IMR-90 (cell line): Measurements from ENCODE around the gene KAZN. TPM values are rescaled to one million over a fixed set of nuclear protein-coding genes. Genes with fewer than 3 reads are reported as not detected.
A peak's percentile ranks its signal among the peaks of the same experiment; 100 is the strongest.

Source experiments
- ATAC-seq: fragments of 200-7000 bp; cut with Tn5 transposase; 2 replicates; pipeline ENCODE4 v1.9.1; 2020; ENCODE audit warnings: low read depth, mild to moderate bottlenecking, moderate library complexity
- BruUV-seq: library from RNA; stranded (reverse); fragments of 400-500 nt; replicated peaks from 2 replicates; lab custom pipeline; 2021; lab: Mats Ljungman, UMichigan
- CTCF ChIA-PET: fragments of 300-600 bp; formaldehyde crosslinking; extraction: SDS; loops from one replicate; lab custom pipeline; 2021; ENCODE audit warnings: antibody characterized with exemption; lab: Yijun Ruan, JAX
- POLR2A ChIA-PET: fragments of 300-600 bp; sonication (Branson Sonifier 250); formaldehyde crosslinking; loops from one replicate; lab custom pipeline; 2022; ENCODE audit warnings: antibody characterized with exemption; ENCODE audit not compliant: unreplicated experiment; lab: Charles Lee
- DNase-seq: peaks from one replicate; pipeline ENCODE4 v3.0.0; 2013
- H2AFZ ChIP-seq: replicated peaks from 2 replicates; pipeline ENCODE3; 2013; ENCODE audit warnings: low read length, mild to moderate bottlenecking; ENCODE audit not compliant: poor library complexity
- H2AK5ac ChIP-seq: 2 replicates; pipeline ENCODE4 v1.6.1; 2013; ENCODE audit warnings: low read depth, low read length, inconsistent platforms
- H2AK9ac ChIP-seq: replicated peaks from 2 replicates; pipeline ENCODE3; 2013; ENCODE audit warnings: mild to moderate bottlenecking, low read depth, low read length, moderate library complexity; ENCODE audit not compliant: poor library complexity
- H2BK120ac ChIP-seq: 2 replicates; pipeline ENCODE4 v1.6.1; 2013; ENCODE audit warnings: low read depth, low read length, inconsistent platforms
- H2BK15ac ChIP-seq: 3 replicates; pipeline ENCODE4 v1.6.1; 2013; ENCODE audit warnings: low read depth, low read length, inconsistent platforms
- H2BK20ac ChIP-seq: 2 replicates; pipeline ENCODE4 v1.6.1; 2013; ENCODE audit warnings: low read depth, mild to moderate bottlenecking, inconsistent platforms, low read length, moderate library complexity
- H2BK5ac ChIP-seq: 2 replicates; pipeline ENCODE4 v1.6.1; 2013; ENCODE audit warnings: mild to moderate bottlenecking, low read depth, low read length, inconsistent platforms; ENCODE audit not compliant: poor library complexity, severe bottlenecking
- H3K14ac ChIP-seq: replicated peaks from 2 replicates; pipeline ENCODE4 v1.6.1; 2013; ENCODE audit warnings: low read depth, low read length, inconsistent platforms
- H3K18ac ChIP-seq: 2 replicates; pipeline ENCODE4 v1.6.1; 2013; ENCODE audit warnings: low read depth, low read length, control low read depth
- H3K23ac ChIP-seq: 2 replicates; pipeline ENCODE4 v1.6.1; 2013; ENCODE audit warnings: low read depth, low read length, inconsistent platforms
- H3K27ac ChIP-seq: 2 replicates; pipeline ENCODE4 v1.5.1; 2013; ENCODE audit warnings: mild to moderate bottlenecking, control low read depth, low read length; ENCODE audit not compliant: insufficient read depth
- H3K27me3 ChIP-seq: 2 replicates; pipeline ENCODE4 v1.6.1; 2013; ENCODE audit warnings: low read length; ENCODE audit not compliant: control insufficient read depth, insufficient read depth
- H3K36me3 ChIP-seq: 2 replicates; pipeline ENCODE4 v1.6.1; 2013; ENCODE audit warnings: low read length, mixed read lengths; ENCODE audit not compliant: control insufficient read depth, insufficient read depth
- H3K4ac ChIP-seq: 2 replicates; pipeline ENCODE4 v1.6.1; 2013; ENCODE audit warnings: low read depth, low read length, inconsistent platforms
- H3K4me1 ChIP-seq: 2 replicates; pipeline ENCODE4 v1.6.1; 2013; ENCODE audit warnings: low read length, mixed read lengths; ENCODE audit not compliant: control insufficient read depth, insufficient read depth
- H3K4me2 ChIP-seq: 2 replicates; pipeline ENCODE4 v1.6.1; 2013; ENCODE audit warnings: low read depth, mild to moderate bottlenecking, control low read depth, low read length, moderate library complexity
- H3K4me3 ChIP-seq: 2 replicates; pipeline ENCODE4 v1.5.1; 2013; ENCODE audit warnings: low read depth, mild to moderate bottlenecking, control low read depth, low read length, moderate library complexity; ENCODE audit not compliant: insufficient read depth
- H3K56ac ChIP-seq: 2 replicates; pipeline ENCODE4 v1.6.1; 2013; ENCODE audit warnings: low read length, inconsistent platforms; ENCODE audit not compliant: insufficient read depth; ENCODE audit errors: extremely low read depth
- H3K79me1 ChIP-seq, 2 experiments: 2 replicates each; pipeline ENCODE4 v1.6.1; 2013; ENCODE audit warnings: low read length in 2 of 2, inconsistent platforms in 1 of 2, low read depth in 1 of 2
- H3K9ac ChIP-seq: 2 replicates; pipeline ENCODE4 v1.6.1; 2013; ENCODE audit warnings: low read depth, low read length, control low read depth
- H3K9me1 ChIP-seq: 2 replicates; pipeline ENCODE4 v1.6.1; 2013; ENCODE audit warnings: low read length, inconsistent platforms; ENCODE audit not compliant: insufficient read depth
- H3K9me3 ChIP-seq: 2 replicates; pipeline ENCODE4 v1.6.1; 2013; ENCODE audit warnings: low read length; ENCODE audit not compliant: control insufficient read depth, insufficient read depth
- H4K20me1 ChIP-seq: 2 replicates; pipeline ENCODE4 v1.6.1; 2013; ENCODE audit warnings: low read length, inconsistent platforms; ENCODE audit not compliant: insufficient read depth
- H4K5ac ChIP-seq: 2 replicates; pipeline ENCODE4 v1.6.1; 2013; ENCODE audit warnings: mild to moderate bottlenecking, low read depth, low read length, control low read depth
- H4K8ac ChIP-seq, 2 experiments: 2 replicates each; pipeline ENCODE4 v1.6.1; 2013; ENCODE audit warnings: low read depth in 2 of 2, low read length in 2 of 2, control low read depth in 1 of 2, inconsistent platforms in 1 of 2
- H4K91ac ChIP-seq: 2 replicates; pipeline ENCODE4 v1.6.1; 2013; ENCODE audit warnings: low read depth, low read length, inconsistent platforms; ENCODE audit not compliant: insufficient read depth
- BHLHE40 ChIP-seq: fragments of 150-350 bp; IDR thresholded peaks from 2 replicates; pipeline ENCODE4 v1.6.1; 2016; ENCODE audit warnings: mild to moderate bottlenecking, low read depth, low read length
- FOS ChIP-seq: fragments of 150-350 bp; IDR thresholded peaks from 2 replicates; pipeline ENCODE4 v1.6.1; 2016; ENCODE audit warnings: low read depth, low read length
- POLR2A ChIP-seq: IDR thresholded peaks from 2 replicates; pipeline ENCODE4 v1.6.1; 2012; ENCODE audit warnings: mild to moderate bottlenecking, low read depth, low read length
- RFX5 ChIP-seq: IDR thresholded peaks from 2 replicates; pipeline ENCODE4 v1.8.0; 2012; ENCODE audit warnings: low read depth, mild to moderate bottlenecking, low read length, moderate library complexity
- WGBS, 2 experiments: methylation state at CpG; one replicate each; pipeline versions ENCODE4 v1.1.5 to v1.1.7; 2013; ENCODE audit warnings: missing lambda C conversion rate in 2 of 2; ENCODE audit not compliant: insufficient read length in 1 of 2; ENCODE audit errors: extremely low coverage in 2 of 2; 5-methylcytosine and 5-hydroxymethylcytosine counted together
- dilution Hi-C: fragments of 300-500 bp; cut with HindIII; formaldehyde crosslinking; loops from one replicate; pipeline ENCODE4 v1.14.3; 2018; ENCODE audit warnings: low sequenced_read_pairs; ENCODE audit not compliant: unreplicated experiment
- in situ Hi-C: fragments of 300-500 bp; cut with MboI; formaldehyde crosslinking; loops from 3 replicates; pipeline ENCODE4 v1.14.3; 2019; ENCODE audit warnings: low sequenced_read_pairs, inconsistent platforms, mixed read lengths
- intact Hi-C: fragments of 100-400 bp; cut with micrococcal nuclease; formaldehyde crosslinking; loops from 2 replicates; pipeline ENCODE4 v1.10.0; 2022
- polyA plus RNA-seq, 3 experiments: library from polyadenylated mRNA; depleted of rRNA; stranded (reverse); fragments of >200 nt; gene quantifications; 2 replicates each; pipeline ENCODE4 v1.2.3, GENCODE V29; 2012; ENCODE audit warnings: low replicate concordance in 1 of 3
- total RNA-seq: library from RNA; depleted of rRNA; stranded (reverse); fragments of >200 nt; gene quantifications from 2 replicates; pipeline ENCODE4 v1.2.3, GENCODE V29; 2012

Gene KAZN
- total and polyA plus RNA-seq, 2 of the 4 experiments (the other 2 are of a cell fraction): 5.2 to 10.5 TPM

DNA sequence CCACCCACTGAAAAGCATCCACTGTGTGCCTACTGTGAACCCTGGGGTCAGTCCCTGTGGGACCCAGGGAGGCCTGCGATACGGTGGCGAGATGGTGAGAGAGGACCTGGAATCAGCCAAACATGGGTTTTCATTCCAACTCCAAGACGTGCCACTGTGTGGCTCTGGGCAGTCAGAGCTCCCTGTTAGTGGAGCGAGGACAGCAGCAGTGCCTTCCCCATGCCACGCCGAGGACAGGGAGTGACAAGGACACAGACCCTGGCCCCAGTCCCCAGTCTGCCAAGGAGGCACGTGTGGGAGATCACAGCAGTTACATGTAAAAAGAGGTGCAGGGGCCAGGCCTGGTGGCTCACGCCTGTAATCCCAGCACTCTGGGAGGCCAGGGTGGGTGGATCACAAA lies 504.2 kb downstream of the KAZN start:
- no TSS peak for BruUV-seq
- in situ Hi-C loops: no loop called here

More for the DNA sequence above, 504.2 kb downstream of the KAZN start:
- Histone ChIP-seq H3K4me3 (no peak overlapping the region), H2AK5ac (peak overlapping the region; percentile 21; the same call in 1 of the 2 replicates), H3K14ac (no peak overlapping the region), H3K36me3 (no peaks in the 10 kb centered on the region), H3K18ac (no peak overlapping the region), H2BK5ac (no peak overlapping the region), H4K91ac (no peak overlapping the region), H3K4me2 (no peak overlapping the region), H3K9ac (no peak overlapping the region), H3K56ac (no peak overlapping the region), H3K27me3 (peaks cover 23% of the 10 kb centered on the region; the same call in 1 of the 2 replicates), H3K79me1 (no peaks in the 10 kb centered on the region), H2AK9ac (no peak overlapping the region), H3K4ac (no peak overlapping the region), H2BK15ac (no peak overlapping the region), H2BK120ac (no peak overlapping the region), H3K23ac (no peak overlapping the region), H2BK20ac (no peak overlapping the region), H3K9me1 (no peaks in the 10 kb centered on the region), H4K8ac (no peak overlapping the region), H4K5ac (no peak overlapping the region), H4K20me1 (no peaks in the 10 kb centered on the region), H3K4me1 (no peaks in the 10 kb centered on the region), H3K27ac (no peak overlapping the region), H3K9me3 (no peaks in the 10 kb centered on the region), H2AFZ (no peak overlapping the region)
- ChIA-PET CTCF (no interaction called here), POLR2A (no interaction called here)
- DNase-seq (no peak), ATAC-seq (no peak)
- dilution Hi-C loops (no loop called here), intact Hi-C loops (no loop called here)
- WGBS, 2 experiments: 56% methylated on average over 5 of the region's 9 CpGs; no CpG with 5 or more reads in 1 of the 2 experiments
- no peak for TF ChIP-seq RFX5
- no peak for TF ChIP-seq BHLHE40
- TF ChIP-seq POLR2A: no peak
- no peak for TF ChIP-seq FOS
